ENCODE data around the gene HAGH.

HAGH gene

GRCh38 chr16:1772908-1773702 lies 53.5 kb downstream of the HAGH start, which contains the start of gene MRPS34:
TSS of gene MRPS34 (minus strand) at chr16:1773134. CDS start at chr16:1773119, 15 bp downstream.
- peak; percentile 68 for DNase-seq

DNA sequence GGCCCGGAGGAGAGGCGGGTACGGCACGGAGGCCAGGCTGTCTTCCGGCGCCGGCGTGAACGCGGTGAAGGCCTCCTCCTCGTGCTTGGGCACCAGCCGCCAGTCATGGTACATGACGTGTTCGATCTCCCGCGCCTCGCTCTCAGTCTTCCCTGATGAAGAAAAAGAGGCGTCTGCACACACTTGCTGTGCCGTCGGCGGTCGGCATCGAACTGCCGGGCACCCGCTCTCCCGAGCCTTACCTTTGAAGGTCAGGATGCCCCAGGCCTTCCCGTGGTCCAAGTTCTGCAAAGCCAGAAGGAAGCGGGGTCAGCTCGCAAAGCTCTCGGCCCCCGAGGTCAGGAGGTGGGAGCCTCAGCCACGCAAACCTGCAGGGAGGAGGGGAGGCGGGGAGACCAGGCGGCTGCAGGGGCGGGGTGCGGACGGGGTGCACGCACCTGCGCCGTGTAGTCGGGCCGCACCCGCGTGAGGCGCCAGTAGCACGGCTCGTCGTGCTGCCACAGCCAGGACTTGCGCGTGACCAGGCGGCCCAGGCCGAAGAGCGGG lies 54.2 kb downstream of the HAGH start, which contains the start of gene EME2:
Gene EME2, plus strand, starts transcription at position 449 of the 546 bp plus-strand sequence. CDS start 418 bp downstream, outside the sequence.
- no peak for DNase-seq

DNA sequence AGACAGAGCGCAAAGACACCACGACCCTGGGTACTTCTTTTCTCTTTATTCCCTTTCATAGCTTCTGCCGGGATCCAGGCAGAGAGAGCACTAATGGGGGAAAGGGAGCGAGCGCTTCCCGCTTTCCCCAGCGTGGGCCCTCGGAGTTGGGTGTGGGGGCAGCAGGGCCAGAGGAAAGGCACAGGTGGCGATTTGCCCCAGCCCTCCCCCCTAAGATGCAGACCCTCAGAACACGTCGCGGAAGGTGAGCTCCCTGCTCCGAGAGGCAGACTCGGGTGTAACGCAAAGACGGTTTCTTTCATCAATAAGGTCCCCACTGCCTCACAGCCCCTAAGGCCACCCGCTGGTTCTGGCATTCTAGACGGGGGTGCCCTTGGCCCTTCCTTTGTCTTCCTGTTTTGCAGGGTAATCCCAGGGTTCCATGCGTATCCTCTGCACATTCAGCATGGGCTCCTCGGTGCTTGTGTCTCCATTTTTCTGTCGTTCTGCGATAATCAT lies 54.7 kb downstream of the HAGH start:
- DNase-seq, result no peak

DNA sequence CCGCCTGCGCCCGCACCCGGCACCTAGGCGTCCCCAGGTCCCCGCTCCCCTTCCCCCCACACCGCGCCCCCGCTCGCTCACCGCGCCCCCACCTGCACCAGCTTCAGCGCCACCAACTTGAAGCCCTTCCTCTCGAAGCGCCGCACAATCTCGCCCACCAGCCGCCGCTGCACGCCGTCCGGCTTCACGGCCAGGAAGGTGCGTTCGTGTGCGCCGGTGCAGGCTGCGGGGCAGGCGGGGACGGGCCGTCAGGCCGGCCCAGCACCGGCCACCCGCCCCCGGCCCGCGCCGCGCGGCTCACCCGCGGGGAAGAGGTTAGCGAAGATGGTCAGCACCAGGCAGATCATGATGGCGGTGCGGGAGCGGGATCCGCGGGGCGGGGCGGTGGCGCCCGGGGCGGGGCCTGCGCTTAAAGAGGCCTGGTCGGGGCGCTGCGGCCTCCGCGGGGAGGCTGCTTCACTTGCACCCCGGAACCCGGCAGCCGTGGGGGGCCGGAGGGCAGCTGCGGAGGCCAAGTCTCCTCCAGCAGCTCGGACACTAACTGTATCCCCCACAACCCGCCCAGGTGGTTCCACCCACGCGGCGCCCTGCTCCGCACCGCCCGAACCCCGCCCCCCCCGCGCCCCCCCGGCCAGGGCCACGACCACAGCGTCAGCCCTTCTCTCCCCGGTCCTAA lies 55.3 kb downstream of the HAGH start, which contains the start of gene NME3:
Gene NME3, minus strand, starts transcription at position 356 of the 676 bp plus-strand sequence. Its CDS starts 9 bp downstream, at position 347.
- no peak for DNase-seq

DNA sequence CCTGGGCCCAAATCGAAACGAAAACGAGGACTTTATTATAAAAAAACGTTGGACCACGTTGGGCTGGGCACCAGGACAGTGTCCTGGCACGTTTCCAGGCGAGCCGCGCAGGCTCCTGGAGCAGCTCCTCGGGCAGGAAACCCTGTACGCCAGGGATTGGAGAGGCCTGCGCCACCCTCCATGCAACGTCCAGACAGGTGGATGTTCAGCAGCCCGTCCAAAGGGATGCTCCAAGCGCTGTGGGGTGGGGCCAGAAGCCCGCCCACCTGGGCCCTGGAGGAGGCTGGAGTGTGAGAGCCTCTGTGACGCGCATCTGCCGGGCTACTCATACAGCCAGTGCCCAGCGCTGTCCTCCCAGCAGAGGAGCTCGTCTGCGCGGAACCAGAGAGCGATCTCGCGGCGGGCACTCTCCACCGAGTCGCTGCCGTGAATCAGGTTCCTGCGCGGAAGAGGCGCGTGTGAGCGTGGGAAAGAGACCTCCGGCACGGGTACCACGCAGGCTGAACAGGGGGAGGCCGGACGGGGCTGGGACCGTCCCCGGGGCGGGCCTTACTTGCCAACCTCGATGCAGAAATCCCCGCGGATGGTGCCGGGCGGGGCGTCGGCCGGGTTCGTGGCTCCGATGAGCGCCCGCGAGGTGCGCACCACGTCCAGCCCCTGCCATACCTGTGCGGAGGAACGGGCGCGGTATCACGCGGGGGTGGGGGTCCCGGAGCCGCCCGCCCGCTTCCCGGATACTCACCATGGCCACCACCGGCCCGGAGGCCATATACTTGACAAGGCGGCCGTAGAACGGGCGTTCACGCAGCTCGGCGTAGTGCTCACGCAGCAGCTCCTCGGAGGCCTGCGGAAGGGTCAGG lies 56.1 kb downstream of the HAGH start:
- no peak for DNase-seq

DNA sequence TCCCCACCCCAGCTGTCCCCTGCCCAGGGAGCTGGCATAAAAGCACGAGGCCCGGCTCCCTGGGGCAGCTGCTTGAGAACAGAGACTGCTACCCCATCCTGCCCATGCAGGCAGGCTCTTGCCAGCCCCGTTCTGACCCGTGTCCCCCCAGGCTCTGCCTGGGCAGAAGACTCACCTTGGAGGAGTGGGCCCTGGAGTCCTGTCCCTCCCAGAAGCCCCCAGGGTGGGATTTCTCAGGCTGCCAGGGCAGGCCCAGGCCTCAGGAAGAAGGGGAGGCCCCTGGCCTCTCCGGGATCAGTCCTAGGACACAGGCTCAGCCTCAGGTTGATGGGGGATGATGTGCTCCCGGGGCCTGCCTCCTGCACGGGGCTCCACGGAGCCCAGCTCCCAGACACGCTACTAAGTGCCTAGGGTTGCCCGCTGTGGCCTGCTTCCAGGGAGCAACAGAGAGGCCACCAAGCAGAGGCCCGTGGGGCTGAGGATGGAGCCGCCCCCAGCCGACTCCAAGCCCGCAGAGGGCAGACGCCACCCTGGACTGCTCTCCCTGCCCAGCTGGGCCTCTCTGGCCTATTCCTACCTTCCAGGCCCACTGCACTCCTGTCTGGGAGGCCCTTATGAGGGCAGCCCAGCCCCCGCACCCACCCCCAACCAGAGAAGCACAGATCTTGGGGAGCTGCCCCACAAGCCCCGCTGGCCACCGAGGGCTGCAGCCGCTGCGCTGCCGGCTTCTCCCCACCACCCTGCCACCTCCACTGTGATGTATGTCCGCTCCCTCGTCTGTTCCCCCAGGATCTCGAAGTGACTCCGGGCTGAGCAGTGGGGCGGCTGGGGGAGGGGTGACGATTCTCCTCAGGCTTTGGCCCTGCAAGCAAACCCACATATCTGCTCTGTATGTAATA lies 57.0 kb downstream of the HAGH start:
- DNase-seq, result no peak

GRCh38 chr16:1768767-1769401 lies 57.7 kb downstream of the HAGH start:
- no peak for DNase-seq

GRCh38 chr16:1768061-1768766 lies 58.4 kb downstream of the HAGH start:
- DNase-seq, result no peak

GRCh38 chr16:1767116-1767994 lies 59.3 kb downstream of the HAGH start:
- DNase-seq, result no peak

GRCh38 chr16:1766701-1767100 lies 59.9 kb downstream of the HAGH start:
- DNase-seq, result no peak

- no peak for DNase-seq
These were observed 60.4 kb downstream of the HAGH start for GRCh38 chr16:1766231-1766630.

GRCh38 chr16:1765826-1766225 lies 60.8 kb downstream of the HAGH start:
- DNase-seq, result no peak

DNA sequence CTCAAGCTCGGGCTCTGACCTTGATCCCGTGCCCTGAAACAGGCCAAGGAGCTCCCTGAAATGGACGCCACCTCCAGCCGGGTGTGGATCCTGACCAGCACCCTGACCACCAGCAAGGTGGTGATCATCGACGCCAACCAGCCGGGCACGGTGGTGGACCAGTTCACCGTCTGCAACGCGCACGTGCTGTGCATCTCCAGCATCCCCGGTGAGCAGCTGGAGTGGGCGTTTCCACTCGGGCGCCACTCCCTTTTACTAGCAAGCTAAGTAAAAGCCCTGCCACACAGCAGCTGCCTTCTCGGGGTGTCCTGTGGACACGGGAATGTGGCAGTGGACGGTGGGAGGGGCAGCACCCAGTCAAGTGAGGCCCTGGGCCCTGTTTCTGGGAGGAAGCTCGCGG lies 61.7 kb downstream of the HAGH start:
- no peak for DNase-seq

GRCh38 chr16:1763521-1764511 lies 62.8 kb downstream of the HAGH start:
- DNase-seq, result no peak

DNA sequence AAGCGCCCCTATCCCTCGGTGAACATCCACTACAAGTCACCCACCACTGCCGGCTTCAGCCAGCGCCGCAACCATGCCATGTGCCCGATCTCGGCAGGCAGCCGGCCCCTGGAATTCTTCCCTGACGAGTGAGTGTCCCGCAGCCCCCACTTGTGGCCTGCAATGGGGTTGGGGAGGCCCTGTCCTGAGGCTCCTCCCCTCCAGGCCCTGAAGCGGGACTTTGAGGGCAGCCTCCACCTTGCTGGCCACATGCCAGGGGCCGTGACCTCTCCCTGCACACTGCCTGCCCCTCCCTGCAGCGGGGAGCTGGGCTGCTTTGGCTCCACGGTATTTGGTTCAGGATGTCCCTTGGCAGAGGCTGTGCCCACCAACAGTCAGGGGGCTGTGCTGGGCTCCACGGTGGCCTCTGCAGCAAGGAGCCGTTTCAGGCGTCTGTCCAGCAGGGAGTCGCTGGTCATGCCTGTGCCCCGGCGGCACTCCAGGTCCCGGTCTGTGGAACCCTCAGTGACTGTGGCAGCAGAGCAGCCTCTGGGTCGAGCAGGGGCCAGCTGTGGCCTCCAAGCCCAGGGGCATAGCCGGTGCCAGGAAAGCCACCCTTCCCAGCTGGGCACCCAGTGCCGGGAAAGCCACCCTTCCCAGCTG lies 63.6 kb downstream of the HAGH start:
- DNase-seq, result no peak

GRCh38 chr16:1762196-1762878 lies 64.3 kb downstream of the HAGH start:
- DNase-seq, result no peak

- DNase-seq, result no peak
These were observed 64.9 kb downstream of the HAGH start for GRCh38 chr16:1761751-1762150.
